ENCODE data around the gene ZNF512. TPM values are rescaled to one million over a fixed set of nuclear protein-coding genes. Genes with fewer than 3 reads are reported as not detected.

Gene ZNF512
- total RNA-seq, 1 donor from 2014 or later = 64.7 TPM

DNA sequence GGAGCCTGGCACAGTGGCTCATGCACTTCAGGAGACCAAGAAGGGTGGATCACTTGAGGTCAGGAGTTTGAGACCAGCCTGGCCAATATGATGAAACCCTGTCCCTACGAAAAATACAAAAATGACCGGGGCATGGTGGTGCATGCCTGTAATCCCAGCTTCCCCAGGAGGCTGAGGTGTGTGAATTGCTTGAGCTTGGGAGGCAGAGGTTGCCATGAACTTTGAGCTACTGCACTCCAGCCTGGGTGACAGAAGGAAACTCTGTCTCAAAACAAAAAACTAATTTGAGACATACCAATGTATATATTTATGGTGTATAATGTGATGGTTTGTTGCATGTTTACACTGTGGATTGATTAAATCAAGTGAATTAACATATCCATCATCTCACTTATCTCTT is 21.8 kb upstream of the ZNF512 start:
- Mint-ChIP-seq H3K27ac (no peak overlapping the region), H3K4me1 (ENCODE audit: unreplicated experiment) (no peaks in the 10 kb centered on the region)
- DNase-seq (ENCODE audit: extremely low spot score, unreplicated experiment) = no peak

DNA sequence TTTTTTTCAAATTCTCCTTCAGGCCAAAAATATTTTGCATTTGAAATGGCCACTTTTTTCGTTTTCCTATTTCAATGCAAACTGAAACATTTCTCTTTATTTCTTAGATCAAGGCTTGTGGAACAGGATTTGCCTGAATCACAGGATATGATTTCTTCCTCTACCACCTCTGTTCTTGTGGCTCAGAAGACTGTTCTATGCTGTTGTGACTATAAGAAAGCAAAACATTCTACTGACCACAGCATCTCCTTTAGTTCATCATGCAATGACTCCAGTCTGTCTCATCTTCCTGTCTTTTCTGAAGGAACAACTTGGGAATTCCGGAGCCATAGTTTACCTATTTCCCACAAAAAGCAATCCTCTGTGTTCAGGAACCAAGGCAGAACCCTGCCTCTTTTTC is 16.2 kb upstream of the ZNF512 start:
- H3K27me3 Mint-ChIP-seq = peaks cover 54% of the 10 kb centered on the region
- no peak for DNase-seq (ENCODE audit: extremely low spot score, unreplicated experiment)
- no peak for TF ChIP-seq CTCF (conservative IDR thresholded peaks at IDR 0.05)
- no peaks in the 10 kb centered on the region for H3K9me3 Mint-ChIP-seq
- H3K27ac Mint-ChIP-seq = no peak overlapping the region
- H3K4me1 Mint-ChIP-seq (ENCODE audit: unreplicated experiment) = no peaks in the 10 kb centered on the region
- no peak overlapping the region for H3K4me3 Mint-ChIP-seq
- H3K36me3 Mint-ChIP-seq = no peaks in the 10 kb centered on the region

More for the DNA sequence above, 21.8 kb upstream of the ZNF512 start:
- no peaks in the 10 kb centered on the region for H3K36me3 Mint-ChIP-seq
- no peak for TF ChIP-seq CTCF (conservative IDR thresholded peaks at IDR 0.05)
- no peak overlapping the region for H3K4me3 Mint-ChIP-seq
- H3K27me3 Mint-ChIP-seq = peaks cover 17% of the 10 kb centered on the region
- H3K9me3 Mint-ChIP-seq = no peaks in the 10 kb centered on the region

GRCh38 chr2:27569398-27569797 is 13.4 kb upstream of the ZNF512 start:
- H3K9me3 Mint-ChIP-seq = peaks cover 1% of the 10 kb centered on the region
- no peak for DNase-seq (ENCODE audit: extremely low spot score, unreplicated experiment)
- TF ChIP-seq CTCF (conservative IDR thresholded peaks at IDR 0.05) = no peak
- H3K4me3 Mint-ChIP-seq = no peak overlapping the region
- no peak overlapping the region for H3K27ac Mint-ChIP-seq
- no peaks in the 10 kb centered on the region for H3K4me1 Mint-ChIP-seq (ENCODE audit: unreplicated experiment)
- H3K36me3 Mint-ChIP-seq = no peaks in the 10 kb centered on the region
- H3K27me3 Mint-ChIP-seq = peaks cover 50% of the 10 kb centered on the region

GRCh38 chr2:27571197-27571596 is 11.6 kb upstream of the ZNF512 start:
- Mint-ChIP-seq H3K4me3 (no peak overlapping the region), H3K9me3 (peaks cover 6% of the 10 kb centered on the region), H3K36me3 (no peaks in the 10 kb centered on the region), H3K4me1 (ENCODE audit: unreplicated experiment) (no peaks in the 10 kb centered on the region), H3K27ac (no peak overlapping the region), H3K27me3 (peaks cover 39% of the 10 kb centered on the region)
- DNase-seq (ENCODE audit: extremely low spot score, unreplicated experiment) = no peak
- TF ChIP-seq CTCF (conservative IDR thresholded peaks at IDR 0.05) = no peak

GRCh38 chr2:27571681-27572080 is 11.2 kb upstream of the ZNF512 start:
- Mint-ChIP-seq H3K36me3 (no peaks in the 10 kb centered on the region), H3K9me3 (peaks cover 6% of the 10 kb centered on the region), H3K4me3 (no peak overlapping the region), H3K27me3 (peaks cover 34% of the 10 kb centered on the region), H3K27ac (no peak overlapping the region), H3K4me1 (ENCODE audit: unreplicated experiment) (no peaks in the 10 kb centered on the region)
- TF ChIP-seq CTCF (conservative IDR thresholded peaks at IDR 0.05) = no peak
- DNase-seq (ENCODE audit: extremely low spot score, unreplicated experiment) = no peak

GRCh38 chr2:27572439-27572838 is 10.4 kb upstream of the ZNF512 start:
- Mint-ChIP-seq H3K4me1 (ENCODE audit: unreplicated experiment) (no peaks in the 10 kb centered on the region), H3K36me3 (no peaks in the 10 kb centered on the region), H3K27ac (no peak overlapping the region), H3K27me3 (peaks cover 27% of the 10 kb centered on the region), H3K4me3 (no peak overlapping the region), H3K9me3 (peaks cover 7% of the 10 kb centered on the region)
- DNase-seq (ENCODE audit: extremely low spot score, unreplicated experiment) = no peak
- no peak for TF ChIP-seq CTCF (conservative IDR thresholded peaks at IDR 0.05)

Data from type B pancreatic cell (in vitro differentiated cells).